Activated CD8-positive, alpha-beta T cell treated with anti-CD3 and anti-CD28 coated beads, Interleukin-2, amount 10 ng/mL, durations not matched to agents 7 days and 5 days (primary cell): ENCODE data around the gene TRRAP. TPM values are rescaled to one million over a fixed set of nuclear protein-coding genes. Genes with fewer than 3 reads are reported as not detected.
A peak's percentile ranks its signal among the peaks of the same experiment; 100 is the strongest.

Experiments used
- ATAC-seq: fragments of 150-1000 bp; cut with Tn5 transposase; one replicate; pipeline ENCODE4 v1.10.0; 2021; ENCODE audit warnings: moderate library complexity
- CTCF ChIA-PET: fragments of 350-600 bp; sonication (Branson Sonifier 250); formaldehyde crosslinking; loops from one replicate; lab custom pipeline; 2021; ENCODE audit warnings: antibody characterized with exemption; lab: Charles Lee
- POLR2A ChIA-PET: fragments of 350-600 bp; sonication (Branson Sonifier 250); formaldehyde crosslinking; loops from one replicate; lab custom pipeline; 2021; ENCODE audit warnings: antibody characterized with exemption; lab: Charles Lee
- DNase-seq: peaks from one replicate; pipeline ENCODE4 v3.0.0-alpha.2; 2020
- H3K27ac Mint-ChIP-seq: one replicate; pipeline ENCODE4 v1.8.0; 2021; ENCODE audit warnings: mild to moderate bottlenecking, mixed read lengths
- H3K27me3 Mint-ChIP-seq: one replicate; pipeline ENCODE4 v1.8.0; 2021; ENCODE audit warnings: low read depth, mixed read lengths
- H3K36me3 Mint-ChIP-seq: one replicate; pipeline ENCODE4 v1.8.0; 2021; ENCODE audit warnings: low read depth, mixed read lengths
- H3K4me1 Mint-ChIP-seq: one replicate; pipeline ENCODE4 v1.8.0; 2021; ENCODE audit warnings: low read depth, mixed read lengths
- H3K4me3 Mint-ChIP-seq: one replicate; pipeline ENCODE4 v1.8.0; 2021; ENCODE audit warnings: mild to moderate bottlenecking, mixed read lengths
- H3K9me3 Mint-ChIP-seq: one replicate; pipeline ENCODE4 v1.8.0; 2022; ENCODE audit warnings: mixed read lengths; ENCODE audit not compliant: insufficient read depth
- microRNA-seq: library from miRNA; unstranded; fragments of <30 nt; microRNA quantifications from one replicate; pipeline ENCODE4 v1.2.0, GENCODE V29; 2022
- total RNA-seq, 2 experiments: library from RNA; stranded (reverse); gene quantifications; one replicate each; pipeline ENCODE4 v1.2.3, GENCODE V29; 2021

Gene TRRAP
- total RNA-seq, 2 experiments from 2014 or later: 61.0 to 64.5 TPM

- ATAC-seq (no peak), DNase-seq (no peak)
- no peaks in the 10 kb centered on the region for H3K9me3 Mint-ChIP-seq
- CTCF ChIA-PET: interaction anchor here (1.8 kb wide), 1 partner anchor 265 kb away, joined by 4 read pairs; no protein-coding TSS in a partner anchor
- no peaks in the 10 kb centered on the region for H3K4me1 Mint-ChIP-seq
- no peaks in the 10 kb centered on the region for H3K27me3 Mint-ChIP-seq
- no peak overlapping the region for H3K4me3 Mint-ChIP-seq
- POLR2A ChIA-PET: no interaction called here
- H3K36me3 Mint-ChIP-seq: peaks cover 40% of the 10 kb centered on the region
- H3K27ac Mint-ChIP-seq: no peak overlapping the region
Observed at GRCh38 chr7:99047526-99048077, 169.3 kb downstream of the TRRAP start.

GRCh38 chr7:99050971-99051370 is 172.6 kb downstream of the TRRAP start:
- Mint-ChIP-seq H3K4me3 (no peak overlapping the region), H3K9me3 (no peaks in the 10 kb centered on the region), H3K36me3 (peaks cover 37% of the 10 kb centered on the region), H3K27ac (no peak overlapping the region), H3K27me3 (no peaks in the 10 kb centered on the region), H3K4me1 (no peaks in the 10 kb centered on the region)
- ChIA-PET CTCF (no interaction called here), POLR2A (interaction anchor here (0.8 kb wide), 1 partner anchor 768 kb away, joined by 3 read pairs; no protein-coding TSS in a partner anchor)
- ATAC-seq (no peak), DNase-seq (no peak)

- H3K4me1 Mint-ChIP-seq: no peaks in the 10 kb centered on the region
- H3K27ac Mint-ChIP-seq: no peak overlapping the region
- H3K27me3 Mint-ChIP-seq: no peaks in the 10 kb centered on the region
- no peak for DNase-seq
- H3K9me3 Mint-ChIP-seq: no peaks in the 10 kb centered on the region
- no peak overlapping the region for H3K4me3 Mint-ChIP-seq
- ChIA-PET CTCF (no interaction called here), POLR2A (no interaction called here)
- H3K36me3 Mint-ChIP-seq: peaks cover 31% of the 10 kb centered on the region
- no peak for ATAC-seq
Observed at GRCh38 chr7:99054781-99055180, 176.4 kb downstream of the TRRAP start.

- ChIA-PET POLR2A (interaction anchor here (0.6 kb wide), 1 partner anchor 899 kb away, joined by 4 read pairs; no protein-coding TSS in a partner anchor), CTCF (interaction anchor here (1.1 kb wide), 1 partner anchor 346 kb away, joined by 3 read pairs; no protein-coding TSS in a partner anchor)
- DNase-seq: no peak
- no peak for ATAC-seq
- H3K36me3 Mint-ChIP-seq: peaks cover 6% of the 10 kb centered on the region
- no peak overlapping the region for H3K4me3 Mint-ChIP-seq
- peaks cover 3% of the 10 kb centered on the region for H3K4me1 Mint-ChIP-seq
- no peak overlapping the region for H3K27ac Mint-ChIP-seq
- no peaks in the 10 kb centered on the region for H3K27me3 Mint-ChIP-seq
- H3K9me3 Mint-ChIP-seq: no peaks in the 10 kb centered on the region
Observed at GRCh38 chr7:99061001-99061776, 182.9 kb downstream of the TRRAP start.

Small RNA genes within 50 kb of the gene (microRNA-seq; reads per million reads assigned to microRNA genes)
- 15.5 reads per million, percentile 31 among the genes with 10 or more reads in this experiment for gene MIR3609

Other genes starting within 250 kb of the TRRAP start
- gene TMEM130, start 8.5 kb upstream of the TRRAP start, total RNA-seq: not detected